HT-29 (cell line): ENCODE results near the gene OR2B3. TPM values are rescaled to one million over a fixed set of nuclear protein-coding genes. Genes with fewer than 3 reads are reported as not detected.
A peak's percentile ranks its signal among the peaks of the same experiment; 100 is the strongest.
"Not testable (repeated sequence)": the region's sequence is repeated elsewhere in the genome, so short reads cannot be mapped to it uniquely, and the experiment has no call there.

Experiments used
- DNase-seq: peaks from one replicate; pipeline ENCODE4 v3.0.0-alpha.2; 2015; ENCODE audit warnings: low spot score
- total RNA-seq: library from RNA; depleted of rRNA; stranded (reverse); fragments of >200 nt; shearing (Covaris generic); gene quantifications from 2 replicates; pipeline ENCODE4 v1.2.3, GENCODE V29; 2014; rRNA removed

Gene OR2B3, protein sequence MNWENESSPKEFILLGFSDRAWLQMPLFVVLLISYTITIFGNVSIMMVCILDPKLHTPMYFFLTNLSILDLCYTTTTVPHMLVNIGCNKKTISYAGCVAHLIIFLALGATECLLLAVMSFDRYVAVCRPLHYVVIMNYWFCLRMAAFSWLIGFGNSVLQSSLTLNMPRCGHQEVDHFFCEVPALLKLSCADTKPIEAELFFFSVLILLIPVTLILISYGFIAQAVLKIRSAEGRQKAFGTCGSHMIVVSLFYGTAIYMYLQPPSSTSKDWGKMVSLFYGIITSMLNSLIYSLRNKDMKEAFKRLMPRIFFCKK
- total RNA-seq, result not detected in 2 replicates

GRCh38 chr6:29087213-29087612 is at the start of gene OR2B3:
Gene OR2B3, minus strand, starts transcription at chr6:29087313. Its CDS starts 65 bp downstream, at chr6:29087248.
- no peak for DNase-seq

GRCh38 chr6:29131691-29132090 is 44.6 kb upstream of the OR2B3 start:
- no peak for DNase-seq

- no peak for DNase-seq
These were observed 43.5 kb upstream of the OR2B3 start for GRCh38 chr6:29130644-29131043.

- DNase-seq, result no peak
These were observed 42.4 kb upstream of the OR2B3 start for GRCh38 chr6:29129326-29130012.

DNA sequence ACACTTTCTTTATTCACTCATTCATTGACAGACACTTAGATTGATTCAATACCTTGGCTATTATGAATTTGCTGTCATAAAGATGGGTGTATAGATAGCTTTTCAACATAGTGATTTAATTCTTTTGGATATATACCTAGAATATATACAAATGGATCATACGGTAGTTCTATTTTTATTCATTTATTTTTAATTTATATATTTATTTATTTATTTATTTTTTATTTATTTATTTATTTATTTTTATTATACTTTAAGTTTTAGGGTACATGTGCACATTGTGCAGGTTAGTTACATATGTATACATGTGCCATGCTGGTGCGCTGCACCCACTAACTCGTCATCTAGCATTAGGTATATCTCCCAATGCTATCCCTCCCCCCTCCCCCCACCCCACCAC is 27.9 kb upstream of the OR2B3 start:
- DNase-seq, result not testable (repeated sequence)

DNA sequence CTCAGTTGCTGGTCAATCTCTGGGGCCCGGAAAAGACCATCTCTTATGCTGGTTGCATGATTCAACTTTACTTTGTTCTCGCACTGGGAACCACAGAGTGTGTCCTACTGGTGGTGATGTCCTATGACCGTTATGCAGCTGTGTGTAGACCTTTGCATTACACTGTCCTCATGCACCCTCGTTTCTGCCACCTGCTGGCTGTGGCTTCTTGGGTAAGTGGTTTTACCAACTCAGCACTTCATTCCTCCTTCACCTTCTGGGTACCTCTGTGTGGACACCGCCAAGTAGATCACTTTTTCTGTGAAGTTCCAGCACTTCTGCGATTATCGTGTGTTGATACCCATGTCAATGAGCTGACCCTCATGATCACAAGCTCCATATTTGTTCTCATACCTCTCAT is 25.0 kb upstream of the OR2B3 start:
- peak; percentile 31 for DNase-seq

DNA sequence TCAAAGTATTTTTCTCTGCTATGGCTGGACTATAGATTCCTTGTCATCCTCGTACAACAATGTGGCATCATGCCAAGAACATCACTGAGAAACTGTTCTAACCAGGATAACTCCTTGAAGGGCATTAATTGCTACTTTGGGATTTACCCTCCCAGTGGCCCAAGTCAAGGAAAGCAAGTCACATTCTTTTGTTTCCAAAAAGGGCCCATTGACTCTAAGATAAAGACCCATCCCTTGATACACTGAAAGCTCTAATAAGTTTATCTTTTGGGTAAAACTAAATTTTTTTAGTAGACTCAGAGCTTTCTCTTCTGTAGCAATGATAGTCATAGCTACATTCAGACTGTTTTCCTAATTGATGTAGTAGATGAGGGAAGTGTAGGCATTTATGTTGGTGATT is 20.6 kb upstream of the OR2B3 start, which contains the start of gene OR2J3:
Gene OR2J3, plus strand, starts transcription at position 301 of the 400 bp plus-strand sequence. CDS start 3,833 bp downstream, outside the sequence.
- DNase-seq, result no peak

GRCh38 chr6:29099190-29099589 is 12.1 kb upstream of the OR2B3 start, which contains the start of gene OR2J1:
Gene OR2J1, plus strand, starts transcription at chr6:29099490. Its CDS starts 1,453 bp downstream, at chr6:29100943.
- no peak for DNase-seq

DNA sequence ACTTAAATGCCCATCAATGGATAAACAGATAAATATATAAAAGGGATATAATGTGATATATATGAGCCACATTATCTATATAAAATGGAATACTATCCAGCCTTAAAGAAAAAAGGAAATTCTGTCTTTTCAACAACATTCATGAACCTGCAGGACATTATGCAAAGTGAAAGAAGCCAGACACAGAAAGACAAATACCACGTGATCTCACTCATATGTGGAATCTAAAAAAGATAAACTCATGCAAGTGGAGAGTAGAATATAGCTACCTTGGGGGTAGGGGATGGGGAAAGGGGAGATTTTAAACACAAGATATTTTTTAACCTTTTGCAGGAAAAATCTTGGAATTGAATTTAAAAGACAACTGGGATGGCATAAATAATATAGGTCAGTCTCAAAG is 10.7 kb upstream of the OR2B3 start:
- no peak for DNase-seq

DNA sequence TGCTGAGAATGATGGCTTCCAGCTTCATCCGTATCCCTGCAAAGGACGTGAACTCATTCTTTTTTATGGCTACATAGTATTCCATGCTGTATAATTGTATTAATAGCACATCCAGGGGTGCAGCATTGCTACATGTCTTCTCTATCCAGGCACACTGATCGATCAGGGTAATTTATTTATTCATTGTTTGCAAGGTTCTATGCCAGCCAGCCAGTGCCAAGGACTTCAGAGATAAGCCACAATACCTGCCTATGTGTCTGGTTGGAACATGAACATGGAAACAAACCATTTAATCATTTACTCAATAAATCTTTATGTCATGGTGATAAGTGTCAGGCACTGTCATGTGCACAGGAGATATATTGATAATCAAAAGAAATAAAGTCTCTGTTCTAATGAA is 5.8 kb upstream of the OR2B3 start:
- DNase-seq, result no peak

DNA sequence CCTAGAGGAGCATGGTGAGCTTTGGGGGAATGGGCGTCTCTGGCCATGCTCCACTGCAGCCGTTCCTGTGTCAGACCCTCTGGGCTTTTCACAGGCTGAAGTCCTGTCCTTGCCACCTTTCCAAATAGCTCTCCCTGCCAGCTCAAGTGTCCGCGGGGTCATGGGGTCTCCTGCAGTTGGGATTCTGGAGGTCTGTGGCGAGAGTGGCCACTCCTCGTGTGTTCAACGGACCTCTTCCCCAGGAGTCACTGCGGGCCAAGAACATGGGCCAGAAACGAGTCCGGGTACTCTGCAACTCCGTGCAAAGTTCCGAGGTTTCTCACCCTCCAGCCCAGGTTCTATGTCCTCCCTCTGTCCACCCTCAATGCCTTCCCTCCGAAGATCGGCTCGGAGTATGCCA is 4.7 kb downstream of the OR2B3 start:
- no peak for DNase-seq

GRCh38 chr6:29081312-29081711 is 5.8 kb downstream of the OR2B3 start:
- no peak for DNase-seq

- no peak for DNase-seq
These were observed 7.9 kb downstream of the OR2B3 start for GRCh38 chr6:29079203-29079602.

GRCh38 chr6:29071831-29072723 is 15.0 kb downstream of the OR2B3 start:
- DNase-seq, result peak; percentile 62

GRCh38 chr6:29051680-29052079 is 35.4 kb downstream of the OR2B3 start:
- no peak for DNase-seq

GRCh38 chr6:29045075-29045474 is 42.0 kb downstream of the OR2B3 start, which contains the start of gene OR2W1:
Gene OR2W1, minus strand, starts transcription at chr6:29045175. Its CDS starts 0 bp downstream, at chr6:29045175.
- DNase-seq, result no peak

Other genes with a start within 250 kb of the OR2B3 start
- gene TRIM27, start 163.3 kb downstream of the OR2B3 start, total RNA-seq, result 68.4 and 76.3 TPM in 2 replicates
- gene ZNF311, start 82.0 kb downstream of the OR2B3 start, total RNA-seq, result 1.1 and 1.2 TPM in 2 replicates
- not detected in 2 replicates for gene OR2W1, start 42.1 kb downstream of the OR2B3 start, total RNA-seq
- gene OR2J1, start 12.2 kb upstream of the OR2B3 start, total RNA-seq, result not detected in 2 replicates
- gene OR2J3, start 20.7 kb upstream of the OR2B3 start, total RNA-seq, result not detected in 2 replicates
- not detected in 2 replicates for gene OR2J2, start 83.6 kb upstream of the OR2B3 start, total RNA-seq
- not detected in 2 replicates for gene OR14J1, start 214.4 kb upstream of the OR2B3 start, total RNA-seq